HG03196 (cell line): Measurements from ENCODE around the gene HMHB1.

Experiments
- ATAC-seq: cut with Tn5 transposase; IDR thresholded peaks from one replicate; pipeline ENCODE4 v1.9.1; 2021; ENCODE audit not compliant: unreplicated experiment

Gene HMHB1

GRCh38 chr5:143812085-143812705 is at the start of gene HMHB1:
Gene HMHB1 (plus strand): TSS chr5:143812161.
- ATAC-seq, result peak; percentile 56

GRCh38 chr5:143762636-143763220 is 49.2 kb upstream of the HMHB1 start:
- no peak for ATAC-seq

GRCh38 chr5:143767162-143767561 is 44.8 kb upstream of the HMHB1 start:
- ATAC-seq, result no peak

- no peak for ATAC-seq
Observed at GRCh38 chr5:143769026-143769786, 42.8 kb upstream of the HMHB1 start.

- ATAC-seq, result no peak
Observed at GRCh38 chr5:143770450-143770849, 41.5 kb upstream of the HMHB1 start.

GRCh38 chr5:143771189-143771588 is 40.8 kb upstream of the HMHB1 start:
- ATAC-seq, result no peak

- no peak for ATAC-seq
Observed at GRCh38 chr5:143771602-143772001, 40.4 kb upstream of the HMHB1 start.

- no peak for ATAC-seq
Observed at GRCh38 chr5:143772621-143773020, 39.3 kb upstream of the HMHB1 start.

- ATAC-seq, result no peak
Observed at GRCh38 chr5:143775258-143775657, 36.7 kb upstream of the HMHB1 start.

GRCh38 chr5:143776951-143777350 is 35.0 kb upstream of the HMHB1 start:
- no peak for ATAC-seq

GRCh38 chr5:143779506-143779905 is 32.5 kb upstream of the HMHB1 start:
- ATAC-seq, result no peak

GRCh38 chr5:143781993-143782520 is 29.9 kb upstream of the HMHB1 start:
- no peak for ATAC-seq

GRCh38 chr5:143782588-143783386 is 29.2 kb upstream of the HMHB1 start:
- no peak for ATAC-seq

GRCh38 chr5:143788401-143788800 is 23.6 kb upstream of the HMHB1 start:
- no peak for ATAC-seq

- ATAC-seq, result no peak
Observed at GRCh38 chr5:143790457-143791112, 21.4 kb upstream of the HMHB1 start.

- ATAC-seq, result no peak
Observed at GRCh38 chr5:143791848-143792731, 19.9 kb upstream of the HMHB1 start.

GRCh38 chr5:143793249-143793648 is 18.7 kb upstream of the HMHB1 start:
- no peak for ATAC-seq

GRCh38 chr5:143796125-143796524 is 15.8 kb upstream of the HMHB1 start:
- no peak for ATAC-seq

- no peak for ATAC-seq
Observed at GRCh38 chr5:143796753-143797152, 15.2 kb upstream of the HMHB1 start.

- no peak for ATAC-seq
Observed at GRCh38 chr5:143800715-143801114, 11.2 kb upstream of the HMHB1 start.
